NCI-H2227 treated with DMSO at 0.1 percent for 48 hours (cell line): ENCODE measurements around the gene DTX3.
"Not testable (repeated sequence)": the region's sequence is repeated elsewhere in the genome, so short reads cannot be mapped to it uniquely, and the experiment has no call there.

Experiments
- DNase-seq: peaks from one replicate; lab custom pipeline; 2025; lab: John Stamatoyannopoulos, UW

DTX3 gene

DNA sequence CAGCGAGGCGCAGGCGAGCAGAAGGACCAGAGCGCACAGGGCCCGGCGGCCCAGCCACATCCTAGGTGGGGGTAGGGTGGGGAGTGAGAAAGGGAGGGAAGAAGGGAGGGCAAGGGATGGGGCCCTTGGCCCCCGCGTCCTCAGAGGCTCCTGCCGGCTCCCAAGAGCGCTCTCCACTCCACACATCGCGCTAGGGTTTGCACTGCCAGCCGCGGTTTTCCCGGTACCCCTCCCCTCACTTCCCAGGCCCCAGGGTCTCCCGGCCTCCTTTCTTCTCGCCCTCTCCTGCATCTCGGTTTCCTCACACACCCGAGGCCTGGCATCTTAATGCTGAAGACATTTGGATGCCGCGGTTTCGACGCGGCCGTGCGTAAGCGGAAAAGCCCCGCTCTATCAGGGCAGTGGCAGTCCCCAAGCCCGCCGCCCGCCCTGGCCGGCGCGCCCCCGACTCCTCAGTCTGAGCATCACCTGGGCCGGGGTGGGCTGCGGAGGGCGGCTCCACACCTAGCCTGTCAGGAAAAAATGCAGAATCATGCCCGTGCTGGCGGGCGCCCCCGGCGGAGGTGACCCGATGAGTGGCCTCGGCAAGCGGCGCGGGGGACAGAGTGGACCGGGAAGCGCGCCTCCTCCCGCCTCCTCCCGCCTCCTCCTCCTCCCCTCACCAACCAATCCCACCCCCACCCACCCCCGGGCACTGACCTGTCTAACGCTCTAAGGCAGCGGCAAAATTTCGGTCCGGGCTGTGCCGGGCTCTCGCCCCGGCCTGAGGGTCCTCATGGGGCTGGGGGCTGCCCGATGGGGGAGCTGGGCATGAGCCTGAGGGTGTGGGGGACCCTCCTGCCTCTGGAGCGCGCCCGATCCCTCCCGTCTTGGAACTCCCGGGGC is 27.7 kb downstream of the DTX3 start:
- peak; percentile 21 for DNase-seq

GRCh38 chr12:57632958-57633840 is 28.6 kb downstream of the DTX3 start, which contains the start of gene B4GALNT1:
Gene B4GALNT1, minus strand, starts transcription at chr12:57633201. Its CDS starts 1,069 bp downstream, at chr12:57632132.
- peak; percentile 62 for DNase-seq

DNA sequence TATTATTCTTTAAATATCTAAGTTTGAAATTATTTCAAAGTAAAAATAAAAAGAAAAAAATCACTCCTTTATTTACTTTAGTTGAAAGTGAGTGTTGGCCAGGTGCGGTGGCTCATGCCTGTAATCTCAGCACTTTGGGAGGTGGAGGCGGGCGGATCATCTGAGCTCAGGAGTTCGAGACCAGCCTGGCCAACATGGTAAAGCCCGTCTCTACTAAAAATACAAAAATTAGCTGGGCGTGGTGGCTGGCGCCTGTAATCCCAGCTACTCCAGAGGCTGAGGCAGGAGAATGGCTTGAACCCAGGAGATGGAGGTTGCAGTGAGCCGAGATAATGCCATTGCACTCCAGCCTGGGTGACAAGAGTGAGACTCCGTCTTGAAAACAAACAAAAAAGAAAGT is 32.1 kb downstream of the DTX3 start:
- not testable (repeated sequence) for DNase-seq

DNA sequence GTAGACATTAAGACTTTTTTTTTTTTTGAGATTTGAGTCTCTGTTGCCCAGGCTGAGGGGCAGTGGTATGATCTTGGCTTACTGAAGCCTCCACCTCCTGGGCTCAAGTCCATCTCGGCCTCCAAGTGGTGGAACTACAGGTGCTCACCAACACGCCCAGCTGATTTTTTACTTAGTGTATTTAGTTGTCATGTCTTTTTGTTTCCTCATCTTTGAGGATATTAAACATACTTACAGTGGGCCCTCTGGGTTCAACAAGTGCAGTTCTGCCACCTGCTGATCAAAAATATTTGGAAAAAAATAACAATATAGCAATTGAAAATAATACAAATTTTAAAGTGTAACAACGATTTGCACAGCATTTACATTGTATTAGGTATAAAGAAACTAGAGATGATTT is 32.7 kb downstream of the DTX3 start:
- DNase-seq = no peak

DNA sequence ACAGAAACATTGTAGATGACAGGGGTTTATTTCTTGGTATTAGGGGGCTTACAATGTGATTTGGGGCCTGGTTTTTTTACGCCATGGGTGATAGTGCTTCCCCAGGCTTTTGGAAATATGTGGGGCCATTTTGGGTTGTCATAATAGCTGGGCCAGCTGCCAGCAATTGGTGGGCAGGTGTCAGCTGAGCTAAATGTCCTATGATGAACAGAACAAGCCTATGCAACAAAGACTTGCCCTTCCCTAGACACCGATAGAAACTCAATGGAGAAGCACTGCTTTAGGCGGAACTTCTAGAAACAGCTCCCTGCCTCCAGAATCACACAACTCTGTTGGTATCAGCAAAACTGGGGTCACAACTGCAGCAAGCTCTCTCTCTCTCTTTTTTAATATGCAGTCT is 33.5 kb downstream of the DTX3 start:
- no peak for DNase-seq

DNA sequence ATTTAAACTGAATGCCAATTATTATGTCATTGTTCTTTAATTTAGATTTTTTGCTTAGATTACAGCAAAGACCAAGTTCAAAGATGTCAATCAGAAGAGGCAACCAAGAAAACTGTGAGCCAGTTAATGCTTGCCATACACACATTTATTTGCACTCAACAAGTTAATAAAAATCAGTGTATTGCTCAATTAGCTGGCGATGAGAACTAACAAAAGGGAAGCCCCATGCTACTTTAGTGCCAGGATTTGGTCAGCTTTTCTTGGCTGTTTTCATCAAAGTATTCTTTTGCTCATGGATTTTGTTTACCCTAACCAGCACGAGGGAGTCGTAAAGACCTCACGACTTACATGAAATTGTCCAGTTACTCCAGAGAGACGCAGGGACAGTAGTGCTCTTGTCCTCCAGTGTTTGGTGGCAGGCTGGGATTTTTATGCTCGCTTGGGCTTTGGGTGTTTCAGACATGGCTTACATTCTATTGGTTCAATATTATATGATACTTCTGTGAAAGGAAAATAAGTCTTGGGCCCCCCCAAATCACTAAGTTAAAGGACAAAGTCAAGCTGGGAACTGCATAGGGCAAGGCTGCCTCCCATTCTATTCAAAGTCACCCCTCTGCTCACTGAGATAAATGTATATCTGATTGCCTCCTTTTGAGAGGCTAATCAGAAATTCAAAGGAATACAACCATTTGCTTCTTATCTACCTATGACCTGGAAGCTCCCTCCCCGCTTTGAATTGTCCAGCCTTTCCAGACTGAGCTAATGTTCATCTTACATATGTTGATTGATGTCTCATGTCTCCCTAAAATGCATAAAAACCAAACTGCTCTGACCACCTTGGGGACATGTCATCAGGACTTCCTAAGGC is 35.8 kb downstream of the DTX3 start:
- no peak for DNase-seq

DNA sequence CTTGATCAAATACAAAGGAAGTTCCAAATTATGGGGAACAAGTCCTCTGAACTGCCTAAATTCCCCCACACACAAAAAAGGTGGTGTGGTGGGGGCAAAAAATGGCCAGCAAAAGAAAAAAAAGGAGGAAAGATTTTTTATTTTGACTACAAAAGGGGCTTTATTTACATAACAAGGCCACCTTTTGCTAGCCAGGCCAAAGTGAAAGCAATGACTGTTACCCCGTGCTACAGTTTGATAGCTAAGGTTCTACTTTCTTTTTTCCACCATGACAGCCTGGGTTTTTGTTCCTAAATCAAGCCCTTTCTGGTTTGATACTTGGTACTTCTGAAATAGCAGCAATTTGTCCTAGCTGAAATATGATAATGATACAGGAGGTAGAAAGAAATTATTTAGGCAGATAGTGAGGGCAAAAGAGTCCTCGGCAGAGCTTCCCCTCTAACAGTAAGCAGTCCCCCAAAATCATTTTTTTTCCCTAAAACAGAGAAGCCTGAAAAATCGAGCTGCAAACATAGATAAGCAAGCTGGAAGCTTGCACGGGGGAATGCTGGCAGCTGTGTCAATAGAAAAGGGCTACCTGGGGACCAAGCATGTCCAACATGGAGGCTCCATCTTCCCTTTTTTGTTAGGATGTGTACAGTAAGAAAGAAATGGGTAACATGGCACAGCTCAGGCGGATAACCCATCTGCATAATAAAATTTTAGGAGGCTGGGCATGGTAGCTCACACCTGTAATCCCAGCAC is 37.2 kb downstream of the DTX3 start:
- DNase-seq = no peak

DNA sequence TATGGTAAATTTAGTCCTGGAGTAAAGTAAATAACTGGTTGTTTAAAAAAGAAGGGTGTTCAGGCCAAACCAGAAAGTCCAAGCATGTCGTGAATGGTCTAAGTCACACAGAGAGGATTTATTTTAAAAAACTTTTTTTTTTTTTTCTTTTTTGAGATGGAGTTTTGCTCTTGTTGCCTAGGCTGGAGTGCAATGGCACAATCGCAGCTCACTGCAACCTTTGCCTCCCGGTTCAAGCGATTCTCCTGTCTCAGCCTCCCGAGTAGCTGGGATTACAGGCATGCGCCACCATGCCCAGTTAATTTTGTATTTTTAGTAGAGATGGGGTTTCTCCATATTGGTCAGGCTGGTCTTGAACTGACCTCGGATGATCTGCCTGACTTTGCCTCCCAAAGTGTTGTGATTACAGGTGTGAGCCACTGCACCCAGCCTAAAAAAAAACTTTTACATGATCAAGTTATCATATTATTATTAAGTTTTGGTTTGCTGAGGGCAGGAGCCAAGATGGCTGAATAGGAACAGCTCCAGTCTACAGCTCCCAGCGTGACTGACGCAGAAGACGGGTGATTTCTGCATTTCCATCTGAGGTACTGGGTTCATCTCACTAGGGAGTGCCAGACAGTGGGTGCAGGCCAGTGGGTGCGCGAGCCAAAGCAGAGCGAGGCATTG is 41.5 kb downstream of the DTX3 start:
- not testable (repeated sequence) for DNase-seq

GRCh38 chr12:57646659-57647049 is 42.0 kb downstream of the DTX3 start:
- not testable (repeated sequence) for DNase-seq

DNA sequence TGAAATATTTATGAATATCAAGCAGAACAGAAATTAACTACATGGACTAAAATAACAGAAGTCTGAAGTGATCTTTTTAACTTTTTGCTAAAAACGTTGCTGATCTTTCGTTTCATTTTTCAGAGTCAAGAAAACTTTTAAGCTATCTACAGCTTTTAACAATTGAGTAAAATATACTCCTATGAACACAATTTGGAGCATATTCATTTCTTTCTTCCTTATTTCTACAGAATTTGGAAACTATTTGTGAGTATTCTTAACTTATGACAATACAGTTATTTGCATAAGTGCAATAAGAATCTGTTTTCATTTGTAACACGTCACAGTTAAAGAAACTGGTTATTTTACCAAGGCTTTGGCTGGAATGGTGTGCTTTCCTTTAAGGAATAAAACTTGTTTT is 49.4 kb downstream of the DTX3 start:
- no peak for DNase-seq

GRCh38 chr12:57655541-57656240 is 51.1 kb downstream of the DTX3 start:
- no peak for DNase-seq

DNA sequence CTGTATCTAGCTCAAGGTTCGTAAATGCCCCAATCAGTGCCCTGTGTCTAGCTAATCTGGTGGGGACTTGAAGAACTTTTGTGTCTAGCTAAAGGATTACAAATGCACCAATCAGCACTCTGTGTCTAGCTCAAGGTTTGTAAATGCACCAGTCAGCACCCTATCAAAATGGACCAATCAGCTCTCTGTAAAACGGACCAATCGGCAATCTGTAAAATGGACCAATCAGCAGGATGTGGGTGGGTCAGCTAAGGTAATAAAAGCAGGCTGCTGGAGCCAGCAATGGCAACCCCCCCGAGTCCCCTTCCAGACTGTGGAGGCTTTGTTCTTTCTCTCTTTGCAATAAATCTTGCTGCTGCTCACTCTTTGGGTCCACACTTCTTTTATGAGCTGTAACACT is 51.8 kb downstream of the DTX3 start:
- not testable (repeated sequence) for DNase-seq

GRCh38 chr12:57657744-57658143 is 53.1 kb downstream of the DTX3 start:
- no peak for DNase-seq

DNA sequence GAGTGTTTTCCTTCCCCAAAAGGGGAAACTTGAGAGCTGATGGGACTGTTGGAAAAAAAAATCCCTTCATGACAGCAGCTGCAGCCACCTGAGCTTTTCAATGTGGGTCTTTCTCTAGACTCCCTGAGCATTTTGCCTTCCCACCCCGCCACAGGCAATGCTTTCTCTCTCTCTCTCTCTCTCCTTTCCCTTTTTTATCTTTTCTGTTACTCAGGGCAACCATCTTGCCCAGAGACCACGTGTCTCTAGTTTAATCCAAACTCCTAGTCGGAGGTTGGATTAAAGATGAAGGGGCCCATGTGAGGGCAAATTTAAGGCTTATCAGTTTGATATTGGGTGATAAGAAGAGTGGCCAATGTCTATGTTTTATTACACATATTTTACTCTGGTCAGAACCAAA is 54.3 kb downstream of the DTX3 start:
- no peak for DNase-seq
